K562 (cell line): ENCODE measurements around the gene VEZF1.

Experiments used
- BRCA1 ChIP-seq, 2 experiments: fragments of 450-650 bp in 1 of 2; sonication (generic) in 1 of 2; formaldehyde crosslinking in 1 of 2; IDR thresholded peaks; 2 replicates each; pipeline versions ENCODE4 v1.5.0 to v1.6.1; 2017 to 2020; ENCODE audit warnings: mild to moderate bottlenecking in 1 of 2, missing genetic modification reagents in 1 of 2
- BRD4 ChIP-seq: fragments of 200-600 bp; sonication (generic); IDR thresholded peaks from 2 replicates; pipeline ENCODE4 v1.6.1; 2017; ENCODE audit warnings: inconsistent platforms
- NFYB ChIP-seq: IDR thresholded peaks from 2 replicates; pipeline ENCODE4 v1.6.1; 2011; ENCODE audit warnings: mild to moderate bottlenecking, moderate library complexity; ENCODE audit not compliant: insufficient read length; ENCODE audit errors: extremely low read depth
- SMC3 ChIP-seq: conservative IDR thresholded peaks from 2 replicates; pipeline ENCODE4 v1.6.1; 2011; ENCODE audit warnings: low read depth, low read length, improper control_type of control experiment; ENCODE audit not compliant: insufficient read depth

DNA sequence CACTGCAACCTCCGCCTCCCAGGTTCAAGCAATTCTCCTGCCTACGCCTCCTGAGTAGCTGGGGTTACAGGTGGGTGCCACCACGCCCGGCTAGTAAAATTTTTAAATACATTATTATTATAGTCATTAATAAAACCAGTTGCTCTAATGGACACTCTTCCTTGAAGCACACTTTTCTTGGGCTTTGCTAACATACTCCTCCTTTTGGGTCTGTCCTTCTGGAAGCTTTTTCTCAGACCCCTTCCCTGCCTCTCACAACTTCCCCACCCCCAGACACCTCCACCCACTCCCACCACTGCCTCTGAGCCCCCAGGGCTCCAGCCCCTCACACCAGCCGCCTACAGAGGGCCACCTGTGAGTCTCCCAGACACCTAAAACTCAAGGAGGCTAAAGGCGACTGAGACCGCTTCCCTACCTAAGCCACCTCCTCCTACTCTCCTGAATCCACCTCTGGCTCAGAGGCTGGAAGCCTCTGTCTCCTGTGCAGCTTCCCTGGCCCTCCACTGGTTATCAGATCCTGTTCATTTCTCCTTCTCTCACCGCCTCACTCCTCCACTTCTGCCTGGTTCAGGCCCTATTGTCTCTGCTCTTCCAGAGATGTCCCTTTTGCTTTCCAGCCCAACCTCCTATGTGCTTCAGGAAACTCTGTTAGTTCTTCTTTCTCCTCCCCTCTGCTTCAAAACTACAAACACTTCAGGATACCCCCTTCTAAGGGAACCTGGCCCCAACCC, 30.8 kb downstream of the VEZF1 start:
- TF ChIP-seq NFYB (no peak), BRCA1 (IDR thresholded peaks at IDR 0.05) (no peak), BRCA1 (CRISPR knock-in tag; IDR thresholded peaks at IDR 0.05) (no peak), SMC3 (no peak), BRD4 (no peak)
